Fibroblast of pulmonary artery (primary cell): ENCODE results near the gene OPN4.

Experiments
- DNase-seq: peaks from one replicate; pipeline ENCODE4 v3.0.0-alpha.2; 2010; ENCODE audit warnings: low read depth
- H3K4me3 ChIP-seq: replicated peaks from 2 replicates; pipeline ENCODE4 v1.5.1; 2011; ENCODE audit warnings: low read depth, mild to moderate bottlenecking, control low read depth, low read length, moderate library complexity
- TF ChIP-seq, protein P1 (sequence below): IDR thresholded peaks from 2 replicates; pipeline ENCODE4 v1.5.1; 2011; ENCODE audit warnings: mild to moderate bottlenecking, control low read depth, low read length, inconsistent platforms; ENCODE audit errors: missing control alignments

OPN4 gene

DNA sequence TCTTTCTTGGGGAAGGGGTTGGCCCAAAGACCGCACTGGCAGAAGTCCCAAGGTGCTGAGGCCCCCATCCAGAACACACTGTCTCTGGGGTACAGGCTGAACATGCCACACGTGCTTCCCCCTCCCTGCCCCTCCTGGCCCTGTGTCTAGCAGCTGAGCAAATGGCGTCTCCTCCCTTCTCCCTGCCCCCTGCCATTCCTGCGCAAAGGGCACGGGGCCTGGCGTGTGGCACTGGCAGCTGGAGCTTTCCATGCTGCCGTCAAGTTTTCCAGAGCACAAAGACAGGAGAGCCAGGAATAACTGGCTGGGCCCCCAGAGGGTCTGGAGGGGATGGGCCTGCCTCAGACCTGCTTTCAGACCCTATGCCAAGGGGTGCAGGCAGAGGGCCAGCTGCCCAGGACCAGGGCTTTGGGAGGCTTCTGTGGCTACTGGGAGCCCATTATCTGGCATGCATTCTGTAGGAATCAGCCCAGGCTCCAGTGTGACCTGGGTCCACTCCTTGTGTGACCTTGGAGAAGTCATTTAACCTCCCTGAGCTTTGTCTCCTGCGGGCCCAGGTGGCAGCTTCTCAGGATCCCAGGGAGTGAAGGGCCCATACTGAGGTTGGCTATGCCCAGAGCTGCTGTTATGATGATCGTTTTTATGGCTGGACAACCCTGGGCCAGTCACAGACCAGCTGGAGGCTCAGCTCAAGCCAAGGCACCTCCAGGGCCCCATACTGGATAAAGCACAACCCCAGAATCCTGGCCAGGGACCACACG lies 13.3 kb downstream of the OPN4 start:
- H3K4me3 ChIP-seq = no peak overlapping the region
- TF ChIP-seq, protein P1, sequence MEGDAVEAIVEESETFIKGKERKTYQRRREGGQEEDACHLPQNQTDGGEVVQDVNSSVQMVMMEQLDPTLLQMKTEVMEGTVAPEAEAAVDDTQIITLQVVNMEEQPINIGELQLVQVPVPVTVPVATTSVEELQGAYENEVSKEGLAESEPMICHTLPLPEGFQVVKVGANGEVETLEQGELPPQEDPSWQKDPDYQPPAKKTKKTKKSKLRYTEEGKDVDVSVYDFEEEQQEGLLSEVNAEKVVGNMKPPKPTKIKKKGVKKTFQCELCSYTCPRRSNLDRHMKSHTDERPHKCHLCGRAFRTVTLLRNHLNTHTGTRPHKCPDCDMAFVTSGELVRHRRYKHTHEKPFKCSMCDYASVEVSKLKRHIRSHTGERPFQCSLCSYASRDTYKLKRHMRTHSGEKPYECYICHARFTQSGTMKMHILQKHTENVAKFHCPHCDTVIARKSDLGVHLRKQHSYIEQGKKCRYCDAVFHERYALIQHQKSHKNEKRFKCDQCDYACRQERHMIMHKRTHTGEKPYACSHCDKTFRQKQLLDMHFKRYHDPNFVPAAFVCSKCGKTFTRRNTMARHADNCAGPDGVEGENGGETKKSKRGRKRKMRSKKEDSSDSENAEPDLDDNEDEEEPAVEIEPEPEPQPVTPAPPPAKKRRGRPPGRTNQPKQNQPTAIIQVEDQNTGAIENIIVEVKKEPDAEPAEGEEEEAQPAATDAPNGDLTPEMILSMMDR = no peak
- DNase-seq = no peak

DNA sequence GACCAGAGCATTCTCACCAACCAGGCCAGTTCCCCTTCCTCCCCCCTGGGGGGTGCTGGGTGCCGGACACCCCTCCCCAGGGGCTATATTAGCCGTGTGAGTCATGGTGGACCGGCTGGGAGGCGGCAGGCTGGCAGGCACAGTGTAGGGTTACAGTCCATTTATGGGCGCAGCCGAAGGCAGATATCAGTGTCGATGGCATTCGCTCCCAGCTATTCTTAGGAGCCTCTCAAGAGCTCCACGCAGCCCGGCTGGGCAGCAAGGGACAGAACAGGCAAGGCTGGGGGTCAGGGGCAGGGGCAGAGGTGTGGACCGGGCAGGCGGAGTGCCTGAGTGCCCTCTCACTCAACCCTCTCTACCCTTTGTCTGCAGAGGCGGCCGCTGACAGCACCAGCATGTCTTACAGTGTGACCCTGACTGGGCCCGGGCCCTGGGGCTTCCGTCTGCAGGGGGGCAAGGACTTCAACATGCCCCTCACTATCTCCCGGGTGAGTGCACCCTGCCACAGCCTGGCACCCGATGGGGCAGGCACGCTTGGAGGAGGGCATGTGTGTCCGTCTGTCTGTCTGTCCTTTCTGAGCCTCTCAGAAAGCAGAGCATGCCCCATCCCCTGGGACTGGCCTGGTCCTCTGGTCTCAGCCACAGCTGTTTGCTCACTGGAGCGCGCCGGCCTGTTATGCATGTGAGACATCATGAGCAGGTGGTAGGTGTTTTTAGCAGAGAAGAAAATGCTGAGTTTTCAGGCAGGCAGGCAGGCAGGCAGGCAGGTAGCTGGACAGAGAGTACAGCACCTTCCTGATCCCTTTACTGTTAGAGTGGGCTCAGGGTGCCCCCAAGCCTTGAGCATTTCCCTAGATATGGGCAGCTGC lies 14.2 kb downstream of the OPN4 start, which contains the start of gene LDB3:
TSS of gene LDB3 (plus strand) at position 215 of the 869 bp plus-strand sequence. CDS start at position 396, 181 bp downstream.
- TF ChIP-seq, protein P1 = no peak
- H3K4me3 ChIP-seq = no peak within 1 kb of the TSS
- DNase-seq = peak; percentile 30

DNA sequence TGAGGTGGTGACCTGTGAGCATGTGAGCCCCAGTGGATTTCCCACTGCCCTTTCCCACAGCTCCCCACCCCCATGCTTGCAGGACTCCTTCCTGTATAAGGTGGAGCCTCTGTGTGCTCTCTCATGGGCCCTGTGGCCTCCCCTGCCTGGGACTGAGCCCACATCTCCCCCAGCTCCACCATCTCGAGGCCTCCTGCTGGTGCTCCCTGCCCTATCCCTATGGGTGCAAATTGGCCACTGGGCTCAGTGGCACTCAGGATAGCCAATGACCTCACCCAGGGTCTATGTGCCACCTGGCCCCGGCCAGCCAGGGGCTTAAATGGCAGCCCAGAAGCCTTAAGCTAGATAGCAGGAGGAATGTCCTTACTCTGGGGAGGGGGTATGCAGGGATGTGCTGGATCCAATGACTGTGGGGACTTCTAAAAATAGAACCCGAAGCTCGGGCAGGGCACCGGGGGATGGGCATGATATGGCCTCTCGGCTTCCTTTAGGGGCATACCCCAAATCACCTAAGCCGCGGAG lies 16.0 kb downstream of the OPN4 start:
- TF ChIP-seq, protein P1 = no peak

DNA sequence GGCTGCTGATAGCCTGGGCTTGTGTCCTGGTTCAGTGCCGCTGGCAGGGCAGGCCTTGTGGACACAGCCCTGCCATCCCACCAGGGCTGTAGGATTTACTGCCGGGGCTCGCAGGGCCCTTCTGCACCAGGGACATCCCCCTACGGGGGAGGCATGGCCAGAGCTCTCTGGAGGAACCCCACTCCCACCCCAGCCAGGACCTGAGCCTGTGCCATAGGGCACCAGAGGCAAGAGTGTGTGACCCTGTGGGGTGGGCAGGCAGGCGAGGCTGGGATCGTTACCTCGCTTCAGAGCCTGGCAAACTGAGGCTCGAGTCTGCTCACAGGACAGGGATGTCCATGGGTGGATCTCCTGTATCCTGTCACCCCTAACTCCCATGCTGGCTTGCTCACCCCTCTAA lies 16.5 kb downstream of the OPN4 start:
- H3K4me3 ChIP-seq = no peak overlapping the region
- TF ChIP-seq, protein P1 = no peak
- DNase-seq = no peak

More for the DNA sequence above, 16.0 kb downstream of the OPN4 start:
- no peak for DNase-seq
- H3K4me3 ChIP-seq = no peak overlapping the region

DNA sequence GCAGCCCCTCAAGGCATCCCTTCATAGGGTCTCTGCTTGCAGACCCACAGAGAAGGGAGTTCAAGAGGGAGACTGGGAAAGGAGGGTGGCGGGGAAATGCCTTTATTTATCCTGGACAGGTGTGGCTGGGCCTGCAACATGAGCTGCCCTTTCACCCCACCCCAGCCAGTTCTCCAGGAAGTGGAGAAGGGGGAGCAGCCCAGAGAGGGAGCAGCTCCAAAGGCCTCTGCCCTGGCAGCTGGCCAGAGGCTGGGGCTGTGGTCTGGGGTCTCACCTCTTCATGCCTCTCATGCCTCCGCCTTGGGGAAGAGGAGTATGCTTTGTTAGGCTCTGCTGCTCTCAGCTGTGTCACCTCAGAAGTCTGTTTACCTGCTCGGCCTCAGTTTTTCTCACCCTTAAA lies 17.1 kb downstream of the OPN4 start:
- TF ChIP-seq, protein P1 = no peak
- no peak overlapping the region for H3K4me3 ChIP-seq
- DNase-seq = no peak

DNA sequence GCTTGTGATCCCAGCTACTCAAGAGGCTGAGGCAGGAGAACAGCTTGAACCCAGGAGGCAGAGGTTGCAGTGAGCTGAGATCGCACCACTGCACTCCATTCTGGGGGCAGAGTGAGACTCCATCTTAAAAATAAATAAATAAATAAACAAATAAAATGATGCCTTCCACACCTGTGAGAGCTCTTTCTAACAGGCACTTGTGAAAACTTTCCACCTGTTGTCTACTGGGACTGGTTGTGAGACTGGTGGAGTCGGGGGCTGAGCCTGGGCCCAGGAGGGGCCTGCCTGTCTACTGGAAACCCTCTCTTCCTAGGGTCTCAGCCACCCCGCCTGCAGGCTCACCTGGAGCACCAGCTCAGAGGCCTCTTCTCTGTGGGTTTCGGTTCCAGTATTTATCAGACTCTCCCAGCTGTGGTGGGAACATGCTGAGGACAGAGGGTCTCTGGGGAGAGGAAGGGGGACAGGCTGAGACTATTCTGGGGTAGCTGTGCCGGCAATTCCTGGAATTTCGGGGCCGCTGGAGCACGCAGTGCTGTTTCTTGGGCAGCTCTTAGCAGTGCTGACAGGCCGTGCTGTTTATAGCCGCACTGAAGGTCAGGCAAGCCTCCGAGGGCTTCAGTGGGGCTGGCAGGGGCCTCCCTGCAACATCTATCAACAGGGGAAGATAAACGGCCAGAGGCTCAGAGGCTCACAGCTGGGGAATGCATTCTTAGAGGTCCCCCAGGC lies 17.8 kb downstream of the OPN4 start:
- no peak overlapping the region for H3K4me3 ChIP-seq

More for the DNA sequence above, 17.8 kb downstream of the OPN4 start:
- DNase-seq = no peak
- TF ChIP-seq, protein P1 = no peak
